Stimulated activated naive CD8-positive, alpha-beta T cell treated with anti-CD3 and anti-CD28 coated beads, Interleukin-15, amount 100 ng/mL, for 72 hours (primary cell): ENCODE results near the gene CHST11.

Experiments used
- ATAC-seq: fragments of 150-1000 bp; cut with Tn5 transposase; 2 replicates; pipeline ENCODE4 v1.10.0; 2021; ENCODE audit warnings: mild to moderate bottlenecking, moderate library complexity
- DNase-seq, 2 donors: peaks; one replicate each; pipeline ENCODE4 v3.0.0; 2021 to 2022
- H3K27ac Mint-ChIP-seq, 2 donors: one replicate each; pipeline ENCODE4 v1.8.0; 2022; ENCODE audit warnings: mild to moderate bottlenecking in 2 of 2, mixed read lengths in 2 of 2, moderate library complexity in 2 of 2
- H3K27me3 Mint-ChIP-seq: one replicate; pipeline ENCODE4 v1.8.0; 2022; ENCODE audit warnings: mixed read lengths
- H3K4me1 Mint-ChIP-seq: one replicate; pipeline ENCODE4 v1.8.0; 2022; ENCODE audit warnings: mild to moderate bottlenecking, mixed read lengths
- H3K4me3 Mint-ChIP-seq, 2 donors: one replicate each; pipeline ENCODE4 v1.8.0; 2022; ENCODE audit warnings: mild to moderate bottlenecking in 2 of 2, mixed read lengths in 2 of 2, moderate library complexity in 1 of 2
- H3K9me3 Mint-ChIP-seq, 2 donors: one replicate each; pipeline ENCODE4 v1.8.0; 2022; ENCODE audit warnings: mixed read lengths in 2 of 2

Gene CHST11

GRCh38 chr12:104671409-104672095, 214.8 kb downstream of the CHST11 start:
- H3K4me1 Mint-ChIP-seq: peaks cover 65% of the 10 kb centered on the region

GRCh38 chr12:104672096-104672445, 215.3 kb downstream of the CHST11 start:
- Mint-ChIP-seq H3K27me3 (no peaks in the 10 kb centered on the region), H3K27ac (peak overlapping the region; percentile 90 to 94), H3K4me1 (peaks cover 65% of the 10 kb centered on the region), H3K4me3 (peak overlapping the region; percentile 46 to 62), H3K9me3 (no peaks in the 10 kb centered on the region)
- ATAC-seq (no peak), DNase-seq (no peak)

More at GRCh38 chr12:104671409-104672095, 214.8 kb downstream of the CHST11 start:
- peak overlapping the region; percentile 46 to 62 for H3K4me3 Mint-ChIP-seq
- no peaks in the 10 kb centered on the region for H3K9me3 Mint-ChIP-seq
- peak; percentile 79 to 92 for DNase-seq
- peak overlapping the region; percentile 90 to 94 for H3K27ac Mint-ChIP-seq
- no peaks in the 10 kb centered on the region for H3K27me3 Mint-ChIP-seq
- ATAC-seq: peak; percentile 88

GRCh38 chr12:104672501-104673265, 215.9 kb downstream of the CHST11 start:
- Mint-ChIP-seq H3K27me3 (no peaks in the 10 kb centered on the region), H3K4me3 (peak overlapping the region; percentile 5 to 52), H3K27ac (peak overlapping the region; percentile 71 to 90), H3K4me1 (peaks cover 64% of the 10 kb centered on the region), H3K9me3 (no peaks in the 10 kb centered on the region)
- DNase-seq (no peak), ATAC-seq (no peak)

GRCh38 chr12:104673294-104673693, 216.5 kb downstream of the CHST11 start:
- no peaks in the 10 kb centered on the region for H3K9me3 Mint-ChIP-seq
- H3K27me3 Mint-ChIP-seq: no peaks in the 10 kb centered on the region
- DNase-seq (no peak), ATAC-seq (no peak)
- H3K27ac Mint-ChIP-seq: peak overlapping the region in 1 of 2 donors; percentile 90
- H3K4me1 Mint-ChIP-seq: peaks cover 58% of the 10 kb centered on the region
- no peak overlapping the region for H3K4me3 Mint-ChIP-seq

- DNase-seq (no peak), ATAC-seq (no peak)
- no peaks in the 10 kb centered on the region for H3K27me3 Mint-ChIP-seq
- peak overlapping the region; percentile 35 to 37 for H3K27ac Mint-ChIP-seq
- no peaks in the 10 kb centered on the region for H3K9me3 Mint-ChIP-seq
- no peak overlapping the region for H3K4me3 Mint-ChIP-seq
- peaks cover 52% of the 10 kb centered on the region for H3K4me1 Mint-ChIP-seq
Observed at GRCh38 chr12:104673696-104674482, 217.1 kb downstream of the CHST11 start.

- Mint-ChIP-seq H3K27me3 (no peaks in the 10 kb centered on the region), H3K4me3 (no peak overlapping the region), H3K4me1 (peaks cover 50% of the 10 kb centered on the region), H3K27ac (no peak overlapping the region), H3K9me3 (no peaks in the 10 kb centered on the region)
- DNase-seq: no peak
- no peak for ATAC-seq
Observed at GRCh38 chr12:104676636-104677035, 219.9 kb downstream of the CHST11 start.

- no peak for DNase-seq
- ATAC-seq: no peak
- Mint-ChIP-seq H3K4me1 (peaks cover 50% of the 10 kb centered on the region), H3K9me3 (no peaks in the 10 kb centered on the region), H3K27me3 (no peaks in the 10 kb centered on the region), H3K4me3 (no peak overlapping the region), H3K27ac (no peak overlapping the region)
Observed at GRCh38 chr12:104677441-104678089, 220.8 kb downstream of the CHST11 start.

GRCh38 chr12:104680070-104680469, 223.3 kb downstream of the CHST11 start:
- Mint-ChIP-seq H3K27me3 (no peaks in the 10 kb centered on the region), H3K9me3 (peaks cover 0 to 6% of the 10 kb centered on the region in 2 donors), H3K27ac (peak overlapping the region; percentile 29 to 69), H3K4me1 (peaks cover 60% of the 10 kb centered on the region), H3K4me3 (peak overlapping the region; percentile 36 to 59)
- peak; percentile 45 to 63 for DNase-seq
- peak; percentile 74 for ATAC-seq

GRCh38 chr12:104680491-104680890, 223.7 kb downstream of the CHST11 start:
- peak; percentile 19 to 30 for DNase-seq
- H3K27ac Mint-ChIP-seq: peak overlapping the region in 1 of 2 donors; percentile 70
- H3K9me3 Mint-ChIP-seq: peaks cover 0 to 6% of the 10 kb centered on the region in 2 donors
- peaks cover 64% of the 10 kb centered on the region for H3K4me1 Mint-ChIP-seq
- no peaks in the 10 kb centered on the region for H3K27me3 Mint-ChIP-seq
- ATAC-seq: peak; percentile 1
- H3K4me3 Mint-ChIP-seq: peak overlapping the region; percentile 15 to 30

- Mint-ChIP-seq H3K27me3 (no peaks in the 10 kb centered on the region), H3K4me1 (peaks cover 71% of the 10 kb centered on the region), H3K4me3 (peak overlapping the region in 1 of 2 donors; percentile 80), H3K9me3 (peaks cover 0 to 6% of the 10 kb centered on the region in 2 donors), H3K27ac (peak overlapping the region; percentile 38 to 70)
- DNase-seq (no peak), ATAC-seq (peak; percentile 64)
Observed at GRCh38 chr12:104681012-104681690, 224.4 kb downstream of the CHST11 start.

- Mint-ChIP-seq H3K9me3 (peaks cover 0 to 9% of the 10 kb centered on the region in 2 donors), H3K4me3 (peak overlapping the region; percentile 68 to 80), H3K4me1 (peaks cover 88% of the 10 kb centered on the region), H3K27ac (peak overlapping the region; percentile 62 to 95), H3K27me3 (no peaks in the 10 kb centered on the region)
- ATAC-seq (peak; percentile 78), DNase-seq (peak; percentile 71 to 85)
Observed at GRCh38 chr12:104682790-104683279, 226.1 kb downstream of the CHST11 start.

GRCh38 chr12:104683831-104684503, 227.2 kb downstream of the CHST11 start:
- ATAC-seq (no peak), DNase-seq (no peak)
- peaks cover 0 to 9% of the 10 kb centered on the region in 2 donors for H3K9me3 Mint-ChIP-seq
- no peaks in the 10 kb centered on the region for H3K27me3 Mint-ChIP-seq
- H3K4me1 Mint-ChIP-seq: peaks cover 99% of the 10 kb centered on the region
- peak overlapping the region in 1 of 2 donors; percentile 55 for H3K27ac Mint-ChIP-seq
- H3K4me3 Mint-ChIP-seq: peak overlapping the region; percentile 23 to 46

GRCh38 chr12:104684884-104685283, 228.1 kb downstream of the CHST11 start:
- Mint-ChIP-seq H3K9me3 (peaks cover 0 to 9% of the 10 kb centered on the region in 2 donors), H3K4me1 (peaks cover 100% of the 10 kb centered on the region), H3K27me3 (no peaks in the 10 kb centered on the region), H3K27ac (no peak overlapping the region), H3K4me3 (no peak overlapping the region)
- ATAC-seq (no peak), DNase-seq (no peak)

GRCh38 chr12:104685366-104685765, 228.6 kb downstream of the CHST11 start:
- Mint-ChIP-seq H3K4me1 (peaks cover 99% of the 10 kb centered on the region), H3K27me3 (no peaks in the 10 kb centered on the region), H3K4me3 (no peak overlapping the region), H3K9me3 (peaks cover 0 to 9% of the 10 kb centered on the region in 2 donors), H3K27ac (no peak overlapping the region)
- no peak for DNase-seq
- ATAC-seq: no peak
